HepG2 (cell line): ENCODE results near the gene PCSK6. TPM values are rescaled to one million over a fixed set of nuclear protein-coding genes. Genes with fewer than 3 reads are reported as not detected.

Source experiments
- EP300 ChIP-seq, 3 experiments: sonication (generic) in 1 of 3; formaldehyde crosslinking in 1 of 3; IDR thresholded peaks; 2 replicates each; pipeline versions ENCODE4 v1.5.1 to v1.6.1; 2011 to 2020; ENCODE audit warnings: low read depth in 2 of 3, low read length in 2 of 3, borderline replicate concordance in 1 of 3, improper control_type of control experiment in 1 of 3, mild to moderate bottlenecking in 1 of 3, missing genetic modification reagents in 1 of 3, moderate library complexity in 1 of 3
- GABPB1 ChIP-seq: IDR thresholded peaks from 2 replicates; pipeline ENCODE4 v1.6.1; 2016; ENCODE audit warnings: mild to moderate bottlenecking, missing genetic modification reagents, moderate library complexity, missing compliant biosample characterization
- HOXD1 ChIP-seq: sonication (generic); formaldehyde crosslinking; IDR thresholded peaks from 2 replicates; pipeline ENCODE4 v1.5.0; 2020; ENCODE audit warnings: missing genetic modification reagents
- MYC ChIP-seq: sonication (generic); formaldehyde crosslinking; IDR thresholded peaks from 2 replicates; pipeline ENCODE4 v1.9.0; 2021; ENCODE audit warnings: missing genetic modification reagents, borderline replicate concordance
- NKX3-1 ChIP-seq: sonication (generic); formaldehyde crosslinking; IDR thresholded peaks from 2 replicates; pipeline ENCODE4 v1.5.0; 2020; ENCODE audit warnings: missing genetic modification reagents
- NR2F2 ChIP-seq: IDR thresholded peaks from 2 replicates; pipeline ENCODE4 v1.6.1; 2012; ENCODE audit warnings: low read depth, inconsistent platforms, borderline replicate concordance
- RXRA ChIP-seq: sonication (generic); formaldehyde crosslinking; IDR thresholded peaks from 2 replicates; pipeline ENCODE4 v1.5.1; 2020; ENCODE audit warnings: missing genetic modification reagents
- SOX6 ChIP-seq, 2 experiments: fragments of 450-650 bp in 1 of 2; sonication (generic) in 1 of 2; formaldehyde crosslinking in 1 of 2; IDR thresholded peaks; 2 replicates each; pipeline versions ENCODE4 v1.4.0 to v1.6.1; 2017 to 2020; ENCODE audit warnings: antibody characterized with exemption in 1 of 2, mild to moderate bottlenecking in 1 of 2, missing genetic modification reagents in 1 of 2
- ZC3H13 ChIP-seq: sonication (generic); formaldehyde crosslinking; IDR thresholded peaks from 2 replicates; pipeline ENCODE4 v1.8.1; 2023; ENCODE audit warnings: mild to moderate bottlenecking, missing genetic modification reagents, moderate library complexity
- ZFAT ChIP-seq: sonication (generic); formaldehyde crosslinking; conservative IDR thresholded peaks from 2 replicates; pipeline ENCODE4 v1.8.1; 2023; ENCODE audit warnings: missing genetic modification reagents, inconsistent platforms
- ZNF776 ChIP-seq: sonication (generic); formaldehyde crosslinking; IDR thresholded peaks from 2 replicates; pipeline ENCODE4 v1.4.0; 2020; ENCODE audit warnings: mild to moderate bottlenecking, missing genetic modification reagents
- polyA plus RNA-seq, 8 experiments: library from polyadenylated mRNA; depleted of rRNA in 3 of 8; stranded (reverse) in 7 of 8; unstranded in 1 of 8; fragments of >200 nt; fragmentation: Illumina TruSeq in 4 of 8; extraction: Trizol in 4 of 8; gene quantifications; 2 replicates each; pipeline versions ENCODE4 v1.2.1 to v1.2.3, GENCODE V29; 2011 to 2016; ENCODE audit warnings: low read depth in 4 of 8, missing spikeins in 1 of 8, mixed read lengths in 1 of 8; ENCODE audit not compliant: insufficient read depth in 1 of 8
- total RNA-seq, 5 experiments: library from RNA; depleted of rRNA; stranded (reverse); fragments of >200 nt; fragmentation: Illumina TruSeq; extraction: Trizol; gene quantifications; 2 replicates each; pipeline ENCODE4 v1.2.3, GENCODE V29; 2016; ENCODE audit warnings: low read depth in 1 of 5
- TF ChIP-seq, protein P1 (sequence below): sonication (generic); formaldehyde crosslinking; IDR thresholded peaks from 2 replicates; pipeline ENCODE4 v1.5.1; 2020; ENCODE audit warnings: mild to moderate bottlenecking, missing genetic modification reagents, borderline replicate concordance
- TF ChIP-seq, protein P2 (sequence below): IDR thresholded peaks from 2 replicates; pipeline ENCODE4 v1.6.1; 2016; ENCODE audit warnings: missing compliant biosample characterization, missing genetic modification reagents, borderline replicate concordance
- TF ChIP-seq, protein P3 (sequence below): sonication (generic); formaldehyde crosslinking; IDR thresholded peaks from 2 replicates; pipeline ENCODE4; 2020; ENCODE audit warnings: missing genetic modification reagents, mild to moderate bottlenecking, borderline replicate concordance

The PCSK6 gene
- total and polyA plus RNA-seq, 2 of the 13 experiments (the other 11 are each of a cell fraction or from before 2014, with no cell fraction given) = 56.5 to 155 TPM

DNA sequence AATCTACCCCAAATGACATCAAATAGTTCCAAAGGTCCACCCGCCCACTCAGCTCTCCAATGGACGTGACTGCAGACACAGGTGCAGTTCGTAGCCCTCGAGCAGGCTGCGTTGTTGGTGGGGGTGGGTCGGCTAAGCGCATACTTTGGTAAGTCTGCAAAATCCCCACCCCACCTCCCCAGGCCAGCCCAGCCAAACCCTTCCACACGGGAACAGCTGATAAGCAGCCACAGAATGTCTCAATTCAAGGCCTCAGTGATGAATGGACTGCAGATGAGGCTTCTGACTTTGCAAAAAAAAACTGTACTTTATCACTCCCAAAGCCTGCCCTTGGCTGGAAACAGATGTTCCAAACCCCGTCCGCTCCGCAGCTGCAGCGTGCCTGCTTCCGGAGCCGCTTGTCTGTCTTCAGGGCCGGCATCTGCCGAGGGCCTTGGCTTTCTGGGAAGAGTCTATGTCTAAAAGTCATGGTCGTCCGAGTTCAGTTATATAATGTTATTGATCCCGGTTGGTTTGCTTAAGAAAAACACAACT is 38.2 kb downstream of the PCSK6 start (continued):
- TF ChIP-seq, protein P1, sequence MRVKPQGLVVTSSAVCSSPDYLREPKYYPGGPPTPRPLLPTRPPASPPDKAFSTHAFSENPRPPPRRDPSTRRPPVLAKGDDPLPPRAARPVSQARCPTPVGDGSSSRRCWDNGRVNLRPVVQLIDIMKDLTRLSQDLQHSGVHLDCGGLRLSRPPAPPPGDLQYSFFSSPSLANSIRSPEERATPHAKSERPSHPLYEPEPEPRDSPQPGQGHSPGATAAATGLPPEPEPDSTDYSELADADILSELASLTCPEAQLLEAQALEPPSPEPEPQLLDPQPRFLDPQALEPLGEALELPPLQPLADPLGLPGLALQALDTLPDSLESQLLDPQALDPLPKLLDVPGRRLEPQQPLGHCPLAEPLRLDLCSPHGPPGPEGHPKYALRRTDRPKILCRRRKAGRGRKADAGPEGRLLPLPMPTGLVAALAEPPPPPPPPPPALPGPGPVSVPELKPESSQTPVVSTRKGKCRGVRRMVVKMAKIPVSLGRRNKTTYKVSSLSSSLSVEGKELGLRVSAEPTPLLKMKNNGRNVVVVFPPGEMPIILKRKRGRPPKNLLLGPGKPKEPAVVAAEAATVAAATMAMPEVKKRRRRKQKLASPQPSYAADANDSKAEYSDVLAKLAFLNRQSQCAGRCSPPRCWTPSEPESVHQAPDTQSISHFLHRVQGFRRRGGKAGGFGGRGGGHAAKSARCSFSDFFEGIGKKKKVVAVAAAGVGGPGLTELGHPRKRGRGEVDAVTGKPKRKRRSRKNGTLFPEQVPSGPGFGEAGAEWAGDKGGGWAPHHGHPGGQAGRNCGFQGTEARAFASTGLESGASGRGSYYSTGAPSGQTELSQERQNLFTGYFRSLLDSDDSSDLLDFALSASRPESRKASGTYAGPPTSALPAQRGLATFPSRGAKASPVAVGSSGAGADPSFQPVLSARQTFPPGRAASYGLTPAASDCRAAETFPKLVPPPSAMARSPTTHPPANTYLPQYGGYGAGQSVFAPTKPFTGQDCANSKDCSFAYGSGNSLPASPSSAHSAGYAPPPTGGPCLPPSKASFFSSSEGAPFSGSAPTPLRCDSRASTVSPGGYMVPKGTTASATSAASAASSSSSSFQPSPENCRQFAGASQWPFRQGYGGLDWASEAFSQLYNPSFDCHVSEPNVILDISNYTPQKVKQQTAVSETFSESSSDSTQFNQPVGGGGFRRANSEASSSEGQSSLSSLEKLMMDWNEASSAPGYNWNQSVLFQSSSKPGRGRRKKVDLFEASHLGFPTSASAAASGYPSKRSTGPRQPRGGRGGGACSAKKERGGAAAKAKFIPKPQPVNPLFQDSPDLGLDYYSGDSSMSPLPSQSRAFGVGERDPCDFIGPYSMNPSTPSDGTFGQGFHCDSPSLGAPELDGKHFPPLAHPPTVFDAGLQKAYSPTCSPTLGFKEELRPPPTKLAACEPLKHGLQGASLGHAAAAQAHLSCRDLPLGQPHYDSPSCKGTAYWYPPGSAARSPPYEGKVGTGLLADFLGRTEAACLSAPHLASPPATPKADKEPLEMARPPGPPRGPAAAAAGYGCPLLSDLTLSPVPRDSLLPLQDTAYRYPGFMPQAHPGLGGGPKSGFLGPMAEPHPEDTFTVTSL (CRISPR knock-in tag) = 0 out of 2 replicates have a peak, but pooled peaks have one; percentile 55
- TF ChIP-seq, protein P2, sequence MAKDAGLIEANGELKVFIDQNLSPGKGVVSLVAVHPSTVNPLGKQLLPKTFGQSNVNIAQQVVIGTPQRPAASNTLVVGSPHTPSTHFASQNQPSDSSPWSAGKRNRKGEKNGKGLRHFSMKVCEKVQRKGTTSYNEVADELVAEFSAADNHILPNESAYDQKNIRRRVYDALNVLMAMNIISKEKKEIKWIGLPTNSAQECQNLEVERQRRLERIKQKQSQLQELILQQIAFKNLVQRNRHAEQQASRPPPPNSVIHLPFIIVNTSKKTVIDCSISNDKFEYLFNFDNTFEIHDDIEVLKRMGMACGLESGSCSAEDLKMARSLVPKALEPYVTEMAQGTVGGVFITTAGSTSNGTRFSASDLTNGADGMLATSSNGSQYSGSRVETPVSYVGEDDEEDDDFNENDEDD (CRISPR knock-in tag) = peak; percentile 10; the same call in 1 of the 2 replicates
- TF ChIP-seq NR2F2 (0 out of 2 replicates have a peak, but pooled peaks have one; percentile 21), ZFAT (CRISPR knock-in tag) (no peak), NKX3-1 (CRISPR knock-in tag) (no peak), MYC (CRISPR knock-in tag) (peak; percentile 30; the same call in 1 of the 2 replicates), EP300 (IDR thresholded peaks at IDR 0.05; ENCODE audit: low read depth in 2 of 2, low read length in 2 of 2) (0 out of 4 replicates have a peak, but pooled peaks of 1 of the 2 experiments have one; percentile 24), EP300 (CRISPR knock-in tag; IDR thresholded peaks at IDR 0.05; ENCODE audit: borderline replicate concordance) (no peak), ZC3H13 (CRISPR knock-in tag) (no peak), RXRA (CRISPR knock-in tag) (peak; percentile 43; the same call in 1 of the 2 replicates), ZNF776 (CRISPR knock-in tag) (no peak), GABPB1 (CRISPR knock-in tag) (peak; percentile 9; the same call in 1 of the 2 replicates), HOXD1 (CRISPR knock-in tag) (0 out of 2 replicates have a peak, but pooled peaks have one; percentile 36), SOX6 (IDR thresholded peaks at IDR 0.05) (no peak), SOX6 (CRISPR knock-in tag; IDR thresholded peaks at IDR 0.05) (peak; percentile 52; the same call in 1 of the 2 replicates)
- TF ChIP-seq, protein P3, sequence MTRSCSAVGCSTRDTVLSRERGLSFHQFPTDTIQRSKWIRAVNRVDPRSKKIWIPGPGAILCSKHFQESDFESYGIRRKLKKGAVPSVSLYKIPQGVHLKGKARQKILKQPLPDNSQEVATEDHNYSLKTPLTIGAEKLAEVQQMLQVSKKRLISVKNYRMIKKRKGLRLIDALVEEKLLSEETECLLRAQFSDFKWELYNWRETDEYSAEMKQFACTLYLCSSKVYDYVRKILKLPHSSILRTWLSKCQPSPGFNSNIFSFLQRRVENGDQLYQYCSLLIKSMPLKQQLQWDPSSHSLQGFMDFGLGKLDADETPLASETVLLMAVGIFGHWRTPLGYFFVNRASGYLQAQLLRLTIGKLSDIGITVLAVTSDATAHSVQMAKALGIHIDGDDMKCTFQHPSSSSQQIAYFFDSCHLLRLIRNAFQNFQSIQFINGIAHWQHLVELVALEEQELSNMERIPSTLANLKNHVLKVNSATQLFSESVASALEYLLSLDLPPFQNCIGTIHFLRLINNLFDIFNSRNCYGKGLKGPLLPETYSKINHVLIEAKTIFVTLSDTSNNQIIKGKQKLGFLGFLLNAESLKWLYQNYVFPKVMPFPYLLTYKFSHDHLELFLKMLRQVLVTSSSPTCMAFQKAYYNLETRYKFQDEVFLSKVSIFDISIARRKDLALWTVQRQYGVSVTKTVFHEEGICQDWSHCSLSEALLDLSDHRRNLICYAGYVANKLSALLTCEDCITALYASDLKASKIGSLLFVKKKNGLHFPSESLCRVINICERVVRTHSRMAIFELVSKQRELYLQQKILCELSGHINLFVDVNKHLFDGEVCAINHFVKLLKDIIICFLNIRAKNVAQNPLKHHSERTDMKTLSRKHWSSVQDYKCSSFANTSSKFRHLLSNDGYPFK = peak; percentile 26; the same call in 1 of the 2 replicates
